GM10266 (cell line): ENCODE data around the gene DHH.

ENCODE experiments used
- DNase-seq: peaks from one replicate; pipeline ENCODE4 v3.0.0; 2012; ENCODE audit errors: extremely low spot score
- TF ChIP-seq, protein P1 (sequence below): IDR thresholded peaks from 2 replicates; pipeline ENCODE4 v1.5.1; 2012; ENCODE audit warnings: mild to moderate bottlenecking, low read depth; ENCODE audit not compliant: control insufficient read depth, insufficient read depth; ENCODE audit errors: missing control alignments

The DHH gene

DNA sequence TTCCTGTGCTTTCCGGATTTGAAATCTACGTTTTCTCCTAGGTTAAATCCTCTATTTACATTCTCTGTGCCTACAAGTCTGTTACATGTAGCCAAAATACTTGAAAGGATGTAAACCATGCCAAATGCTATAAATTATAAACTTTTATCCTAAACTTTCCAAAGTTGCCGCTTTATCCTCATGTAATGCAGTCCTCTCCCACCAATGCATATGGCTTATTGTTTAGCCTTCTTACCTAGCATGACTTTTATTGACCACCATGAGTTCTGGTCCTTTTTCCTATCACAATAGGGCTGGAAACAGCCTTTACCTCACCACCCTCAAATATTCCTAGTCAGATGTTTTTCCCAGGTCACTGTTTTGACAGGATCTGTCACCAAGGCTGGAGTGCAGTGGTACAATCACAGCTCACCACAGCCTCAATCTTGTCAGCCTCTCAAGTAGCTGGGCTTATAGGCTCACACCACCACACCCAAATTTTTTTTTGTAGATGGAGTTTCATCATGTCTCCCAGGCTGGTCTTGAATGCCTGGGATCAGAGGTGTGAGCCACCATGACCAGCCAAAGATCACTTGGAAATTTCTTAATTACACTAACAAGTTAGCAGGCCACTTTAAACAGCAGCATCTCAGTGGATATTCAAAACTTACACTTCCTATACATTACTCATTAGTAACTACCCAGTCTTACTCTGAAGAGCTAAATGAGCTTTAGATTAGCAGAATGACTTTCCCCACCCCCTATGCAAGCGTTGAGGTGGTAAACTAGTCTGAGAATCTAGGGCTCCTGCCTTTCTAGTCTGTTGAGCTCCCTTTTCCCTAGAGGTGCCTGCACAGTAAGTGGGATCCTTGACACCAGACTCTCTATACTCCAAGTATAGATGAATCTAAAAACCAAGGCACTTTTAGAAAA, 32.5 kb upstream of the DHH start:
- no peak for DNase-seq
- TF ChIP-seq, protein P1, sequence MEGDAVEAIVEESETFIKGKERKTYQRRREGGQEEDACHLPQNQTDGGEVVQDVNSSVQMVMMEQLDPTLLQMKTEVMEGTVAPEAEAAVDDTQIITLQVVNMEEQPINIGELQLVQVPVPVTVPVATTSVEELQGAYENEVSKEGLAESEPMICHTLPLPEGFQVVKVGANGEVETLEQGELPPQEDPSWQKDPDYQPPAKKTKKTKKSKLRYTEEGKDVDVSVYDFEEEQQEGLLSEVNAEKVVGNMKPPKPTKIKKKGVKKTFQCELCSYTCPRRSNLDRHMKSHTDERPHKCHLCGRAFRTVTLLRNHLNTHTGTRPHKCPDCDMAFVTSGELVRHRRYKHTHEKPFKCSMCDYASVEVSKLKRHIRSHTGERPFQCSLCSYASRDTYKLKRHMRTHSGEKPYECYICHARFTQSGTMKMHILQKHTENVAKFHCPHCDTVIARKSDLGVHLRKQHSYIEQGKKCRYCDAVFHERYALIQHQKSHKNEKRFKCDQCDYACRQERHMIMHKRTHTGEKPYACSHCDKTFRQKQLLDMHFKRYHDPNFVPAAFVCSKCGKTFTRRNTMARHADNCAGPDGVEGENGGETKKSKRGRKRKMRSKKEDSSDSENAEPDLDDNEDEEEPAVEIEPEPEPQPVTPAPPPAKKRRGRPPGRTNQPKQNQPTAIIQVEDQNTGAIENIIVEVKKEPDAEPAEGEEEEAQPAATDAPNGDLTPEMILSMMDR, result no peak

DNA sequence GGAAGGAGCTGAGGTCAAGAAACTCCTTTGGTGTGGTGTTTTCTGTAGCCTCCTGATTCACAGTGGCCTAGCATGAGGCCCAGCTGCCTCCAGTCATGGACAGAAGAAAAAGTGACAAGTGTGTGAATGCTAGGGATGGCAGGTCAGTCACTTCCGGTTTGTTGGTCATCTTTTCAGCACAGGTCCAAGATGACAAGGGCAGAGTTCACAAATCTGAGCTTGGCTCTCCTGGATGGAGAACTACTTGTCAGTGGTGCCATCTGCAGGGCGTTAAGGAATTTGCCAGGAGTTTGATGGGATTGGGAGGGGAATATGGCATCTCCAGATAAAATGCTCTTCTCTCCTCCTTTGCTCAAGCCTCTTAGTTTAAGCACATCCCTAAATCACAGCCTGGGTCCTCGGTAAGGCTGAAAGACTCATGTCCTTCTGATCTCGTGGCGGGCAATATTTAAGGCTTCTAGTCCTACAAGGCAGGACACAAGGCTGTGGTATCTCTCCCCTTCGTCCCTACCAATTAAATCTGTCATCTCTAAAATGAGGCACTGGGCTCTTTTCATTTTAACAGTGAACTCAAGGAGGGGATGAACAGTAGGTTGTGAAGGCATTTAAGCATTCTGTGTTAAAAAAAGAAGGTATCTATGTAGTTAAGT, 26.6 kb upstream of the DHH start:
- peak; percentile 20 for DNase-seq
- TF ChIP-seq, protein P1, result peak; percentile 40

DNA sequence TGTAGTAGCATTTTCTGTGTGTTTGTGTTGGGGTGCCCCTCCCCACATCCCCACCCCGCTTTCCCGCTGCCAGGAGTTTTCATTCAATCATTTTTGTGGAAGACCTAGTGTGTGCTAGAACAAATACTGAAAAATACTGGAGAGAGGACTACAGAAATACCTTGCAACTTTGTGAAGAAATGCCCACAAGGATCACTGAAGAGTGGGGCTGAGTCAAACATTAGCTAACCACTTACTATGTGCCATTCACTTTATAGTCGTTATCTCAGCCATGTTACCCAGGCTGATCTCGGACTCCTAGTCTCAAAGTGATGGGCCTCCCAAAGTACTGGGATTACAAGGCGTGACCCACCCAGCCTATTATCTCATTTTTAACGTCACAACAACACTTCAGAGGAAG, 16.6 kb upstream of the DHH start:
- TF ChIP-seq, protein P1, result no peak
- no peak for DNase-seq

DNA sequence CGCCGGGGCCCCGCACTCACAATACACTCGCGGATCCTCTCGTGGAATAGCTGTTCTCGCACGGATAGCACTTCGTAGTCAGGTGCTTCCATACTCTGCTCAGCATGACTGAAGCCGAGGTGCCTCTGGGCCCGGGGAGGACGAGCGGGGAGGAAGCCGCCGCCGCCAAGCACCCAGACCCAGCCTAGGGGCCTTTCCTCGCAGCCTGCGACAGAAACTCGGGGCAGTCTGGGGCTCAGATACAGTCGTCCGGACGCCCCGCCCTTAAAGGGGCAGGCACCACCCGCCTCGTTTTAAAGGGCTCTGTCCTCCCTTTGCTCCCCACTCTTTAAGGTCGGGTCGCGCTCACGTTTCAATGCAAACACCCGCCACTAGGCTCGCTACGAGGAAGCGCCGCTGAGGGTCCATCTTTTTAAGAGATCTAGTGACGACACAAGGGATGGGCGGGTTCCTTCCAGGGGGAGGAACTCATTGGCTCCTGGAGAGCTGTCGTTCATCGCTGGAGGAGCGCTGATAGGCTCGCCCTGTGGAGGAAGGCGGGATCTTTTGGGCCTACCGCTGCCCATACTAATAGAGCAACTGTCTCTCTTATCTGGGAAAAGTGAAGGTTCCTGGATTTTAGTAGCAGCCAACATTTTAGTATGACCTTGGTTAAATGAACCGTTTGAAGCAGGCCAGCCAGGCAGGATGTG, 16.0 kb upstream of the DHH start, which contains the start of gene LMBR1L:
TSS of gene LMBR1L (minus strand) at position 384 of the 692 bp plus-strand sequence. CDS start at position 92, 292 bp downstream.
- TF ChIP-seq, protein P1, result peak; percentile 10
- DNase-seq, result peak; percentile 97

DNA sequence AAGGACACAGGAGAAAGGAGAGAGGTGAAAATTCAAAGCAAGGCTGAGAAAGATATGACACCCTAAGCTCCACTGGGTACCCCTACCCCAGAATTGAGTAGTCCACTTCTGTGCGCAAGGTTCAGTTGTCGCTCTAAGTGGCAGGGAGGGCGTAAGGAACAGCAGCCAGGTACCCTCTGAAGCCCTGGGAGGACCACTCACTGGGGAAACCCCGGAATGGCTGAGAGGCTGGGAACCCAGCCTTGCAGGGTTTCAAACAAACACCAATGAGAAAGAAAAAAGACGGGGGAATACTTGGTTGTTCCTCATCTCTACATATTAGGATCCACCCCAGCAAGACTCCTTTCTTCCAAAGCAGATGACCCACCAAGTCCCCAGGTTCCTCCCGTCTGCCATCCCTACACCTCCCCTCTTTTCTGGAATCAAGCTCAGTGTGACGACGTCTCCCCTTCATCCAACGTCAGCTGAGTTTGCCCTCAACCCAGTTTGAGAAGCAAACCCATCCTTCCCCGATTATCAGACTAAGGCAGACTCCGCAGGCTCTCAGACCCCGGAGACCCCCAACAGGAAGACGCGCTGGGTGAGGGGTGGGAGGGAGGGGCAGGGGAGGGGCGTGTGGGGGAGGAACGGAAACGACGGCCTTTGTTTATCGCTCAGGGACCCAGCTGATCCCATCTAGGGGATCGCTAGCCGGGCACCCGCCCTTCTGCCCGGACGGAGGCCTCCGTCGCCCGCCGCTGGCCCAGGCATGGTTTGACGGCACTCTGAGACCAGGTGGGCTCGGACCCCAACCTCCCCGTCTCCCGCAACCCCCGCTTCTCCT, 15.3 kb upstream of the DHH start:
- no peak for DNase-seq
- TF ChIP-seq, protein P1, result no peak

DNA sequence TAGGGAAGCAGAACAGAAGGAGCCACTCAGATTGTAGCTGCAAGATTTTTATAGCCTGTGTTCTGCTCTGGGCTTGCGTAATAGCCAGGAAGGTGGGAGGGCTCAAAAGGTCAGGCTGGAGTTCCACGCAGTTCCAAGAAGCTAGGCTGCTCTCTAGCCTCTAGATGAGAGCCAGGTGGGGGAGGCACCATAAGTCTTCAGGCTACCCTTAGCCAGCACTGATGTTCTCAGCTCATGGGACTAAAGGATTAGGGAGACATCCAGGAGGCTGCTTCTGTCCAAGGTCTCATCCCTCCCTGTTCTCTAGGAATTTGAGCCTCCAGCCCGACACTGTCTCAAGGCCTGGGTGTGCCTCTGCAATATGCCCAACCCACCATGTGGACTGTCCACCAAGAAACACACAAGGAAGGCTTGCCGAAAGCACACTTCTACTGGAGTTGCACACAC, 14.4 kb upstream of the DHH start:
- no peak for DNase-seq
- TF ChIP-seq, protein P1, result no peak
